LNCAP (cell line): ENCODE results near the gene IRAK1BP1.

Source experiments
- CTCF ChIP-seq: fragments of 450-650 bp; IDR thresholded peaks from 2 replicates; pipeline ENCODE4 v1.5.1; 2017; ENCODE audit warnings: mild to moderate bottlenecking

Gene IRAK1BP1

GRCh38 chr6:78861509-78861908, 5.8 kb upstream of the IRAK1BP1 start:
- TF ChIP-seq CTCF = peak; percentile 51

- TF ChIP-seq CTCF = no peak
Observed at GRCh38 chr6:78863576-78863975, 3.8 kb upstream of the IRAK1BP1 start.

GRCh38 chr6:78864957-78865356, 2.4 kb upstream of the IRAK1BP1 start:
- no peak for TF ChIP-seq CTCF

GRCh38 chr6:78867020-78867369, 356 bp upstream of the IRAK1BP1 start:
- no peak for TF ChIP-seq CTCF

- no peak for TF ChIP-seq CTCF
Observed at GRCh38 chr6:78868116-78868515, 765 bp downstream of the IRAK1BP1 start.

GRCh38 chr6:78875505-78875904, 8.2 kb downstream of the IRAK1BP1 start:
- TF ChIP-seq CTCF = no peak

GRCh38 chr6:78883651-78884050, 16.3 kb downstream of the IRAK1BP1 start:
- TF ChIP-seq CTCF = no peak

GRCh38 chr6:78896227-78896626, 28.9 kb downstream of the IRAK1BP1 start:
- TF ChIP-seq CTCF = no peak
